Inflammatory macrophage treated with lipopolysaccharide for 4 hours (primary cell): ENCODE results near the gene HOXB4.

Source experiments
- DNase-seq: peaks from one replicate; pipeline ENCODE4 v3.0.0-alpha.2; 2020

The HOXB4 gene

GRCh38 chr17:48577946-48578615 lies at the start of gene HOXB4:
Gene HOXB4 (minus strand): TSS chr17:48578350. CDS start chr17:48578319, 31 bp downstream.
- DNase-seq, result peak; percentile 63

- no peak for DNase-seq
Observed at GRCh38 chr17:48627118-48627597, 49.0 kb upstream of the HOXB4 start.

- DNase-seq, result no peak
Observed at GRCh38 chr17:48626245-48627117, 48.3 kb upstream of the HOXB4 start, which contains the start of gene HOXB9. Gene HOXB9 (minus strand): TSS chr17:48626358. CDS start chr17:48626269, 89 bp downstream.

GRCh38 chr17:48625495-48626244 lies 47.5 kb upstream of the HOXB4 start:
- no peak for DNase-seq

GRCh38 chr17:48624544-48625494 lies 46.7 kb upstream of the HOXB4 start:
- DNase-seq, result no peak

GRCh38 chr17:48624118-48624517 lies 46.0 kb upstream of the HOXB4 start:
- DNase-seq, result no peak

GRCh38 chr17:48623583-48623982 lies 45.4 kb upstream of the HOXB4 start:
- no peak for DNase-seq

GRCh38 chr17:48622857-48623256 lies 44.7 kb upstream of the HOXB4 start:
- DNase-seq, result no peak

- DNase-seq, result no peak
Observed at GRCh38 chr17:48621410-48622392, 43.6 kb upstream of the HOXB4 start.

- DNase-seq, result no peak
Observed at GRCh38 chr17:48620461-48621139, 42.5 kb upstream of the HOXB4 start.

- no peak for DNase-seq
Observed at GRCh38 chr17:48619826-48620449, 41.8 kb upstream of the HOXB4 start.

- peak; percentile 70 for DNase-seq
Observed at GRCh38 chr17:48618256-48618896, 40.2 kb upstream of the HOXB4 start.

GRCh38 chr17:48617471-48618255 lies 39.5 kb upstream of the HOXB4 start:
- no peak for DNase-seq

- DNase-seq, result no peak
Observed at GRCh38 chr17:48616717-48617470, 38.7 kb upstream of the HOXB4 start.

GRCh38 chr17:48615963-48616716 lies 38.0 kb upstream of the HOXB4 start:
- no peak for DNase-seq
